Omental fat pad (tissue), 4 donors: Measurements from ENCODE around the gene SPAG9. TPM values are rescaled to one million over a fixed set of nuclear protein-coding genes. Genes with fewer than 3 reads are reported as not detected.
A peak's percentile ranks its signal among the peaks of the same experiment; 100 is the strongest.

Experiments used
- ATAC-seq: fragments of 150-250 bp; one replicate; pipeline ENCODE4 v1.9.1; 2016; ENCODE audit warnings: mild to moderate bottlenecking, moderate library complexity; ENCODE audit not compliant: low FRiP score
- DNase-seq: peaks from one replicate; pipeline ENCODE4 v3.0.0-alpha.2; 2019; ENCODE audit warnings: low spot score
- CTCF ChIP-seq, 3 donors: fragments of 450-650 bp; IDR thresholded peaks; one replicate each; pipeline ENCODE4 v1.5.1; 2016 to 2017; ENCODE audit warnings: antibody characterized with exemption in 3 of 3, mild to moderate bottlenecking in 3 of 3, moderate library complexity in 2 of 3
- total RNA-seq, 4 donors: library from RNA; depleted of rRNA; stranded (reverse); fragments of >200 nt; gene quantifications; one replicate each; pipeline ENCODE4 v1.1.0, GENCODE V29; 2016

The SPAG9 gene
- 100 to 1,000 TPM; 117 to 197 (median 138) TPM for total RNA-seq

- DNase-seq: peak; percentile 86
- ATAC-seq: peak; percentile 92
- TF ChIP-seq CTCF (IDR thresholded peaks at IDR 0.05): no peak
Observed at GRCh38 chr17:51120739-51121619, at the start of gene SPAG9. SPAG9 (minus strand) TSS chr17:51120868; CDS start chr17:51120656, 212 bp downstream.

GRCh38 chr17:51169340-51169739, 48.7 kb upstream of the SPAG9 start:
- no peak for DNase-seq
- ATAC-seq: no peak
- TF ChIP-seq CTCF (IDR thresholded peaks at IDR 0.05): no peak

GRCh38 chr17:51166987-51167931, 46.6 kb upstream of the SPAG9 start:
- DNase-seq: no peak

GRCh38 chr17:51166198-51166986, 45.7 kb upstream of the SPAG9 start, which contains the start of gene NME2:
NME2 (plus strand) TSS chr17:51166411; CDS start chr17:51166831, 420 bp downstream.
- DNase-seq: peak; percentile 68
- peak; percentile 92 for ATAC-seq
- no peak for TF ChIP-seq CTCF (IDR thresholded peaks at IDR 0.05)

More at GRCh38 chr17:51166987-51167931, 46.6 kb upstream of the SPAG9 start:
- TF ChIP-seq CTCF (IDR thresholded peaks at IDR 0.05): no peak
- peak; percentile 62 for ATAC-seq

GRCh38 chr17:51165680-51166197, 45.1 kb upstream of the SPAG9 start:
- peak; percentile 24 for ATAC-seq
- no peak for TF ChIP-seq CTCF (IDR thresholded peaks at IDR 0.05)
- no peak for DNase-seq
